ENCODE results near the gene ESYT1. TPM values are rescaled to one million over a fixed set of nuclear protein-coding genes. Genes with fewer than 3 reads are reported as not detected.

Gene ESYT1
- total RNA-seq, 1 donor from 2014 or later = 347 TPM

DNA sequence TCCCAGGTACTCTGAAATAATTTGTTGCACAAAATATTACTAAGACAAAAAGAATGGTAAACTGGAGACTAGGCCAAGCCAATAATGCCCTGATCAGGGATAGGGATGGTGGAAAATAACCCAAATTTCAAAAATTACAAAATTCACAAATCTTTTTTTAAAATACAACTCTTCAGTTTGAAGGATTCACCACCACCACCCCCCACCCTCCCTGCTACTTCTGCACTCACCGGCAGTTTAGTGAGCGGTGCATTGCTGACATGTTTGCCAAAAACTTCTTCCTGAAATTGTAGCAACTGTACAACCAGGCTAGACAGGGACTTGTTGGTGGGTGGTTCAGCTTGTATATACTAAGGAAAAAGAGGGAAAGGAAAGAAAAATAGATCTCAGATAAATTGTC, 58.9 kb downstream of the ESYT1 start:
- DNase-seq (ENCODE audit: low read depth) = no peak

DNA sequence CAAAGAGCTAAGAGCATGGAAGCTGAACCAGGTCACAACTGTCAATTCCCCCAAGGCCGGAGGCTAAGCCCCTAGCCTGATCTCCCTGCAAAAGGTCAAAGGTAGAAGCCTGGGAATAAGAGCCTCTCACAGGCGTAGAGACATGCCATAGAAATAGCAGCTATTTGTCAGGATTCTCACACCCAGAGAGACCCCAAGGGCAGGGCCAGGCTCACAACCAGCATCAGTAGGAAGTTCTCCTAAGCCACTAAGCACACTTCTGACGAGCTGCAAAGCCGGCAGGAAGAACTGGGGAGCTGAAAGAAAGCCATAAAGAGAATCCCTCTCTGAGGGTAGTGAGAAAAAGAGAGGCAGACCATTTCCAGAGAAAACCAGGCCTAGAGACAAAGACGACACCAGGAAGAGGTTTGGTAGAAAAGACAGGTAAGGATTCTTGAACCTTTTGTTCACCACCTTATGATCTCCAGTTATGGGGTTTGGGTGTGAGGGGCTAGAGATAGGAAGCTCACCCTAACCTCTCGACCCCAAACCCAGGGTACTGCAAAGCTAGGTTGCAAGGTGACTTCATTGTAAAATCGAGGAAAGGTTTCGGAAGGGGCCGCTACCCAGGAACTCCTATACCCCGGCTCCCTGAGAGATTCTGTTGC, 60.2 kb downstream of the ESYT1 start:
- no peak for DNase-seq (ENCODE audit: low read depth)

DNA sequence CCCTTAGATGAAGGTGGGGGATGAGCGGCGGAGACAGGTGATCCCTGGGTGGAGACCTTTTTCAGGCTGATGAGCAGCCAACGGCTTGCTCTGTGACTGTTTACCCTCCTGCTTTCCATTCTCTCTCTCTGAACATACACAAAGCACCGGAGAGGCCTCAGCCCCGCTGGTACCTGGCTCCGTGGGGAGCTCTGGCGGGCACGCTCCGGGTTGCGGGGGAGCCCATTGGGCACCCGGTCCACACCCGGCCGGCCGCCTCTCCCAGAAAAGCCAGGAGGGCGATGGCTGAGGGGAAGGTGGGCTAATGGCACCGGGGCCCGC, 60.7 kb downstream of the ESYT1 start:
- DNase-seq (ENCODE audit: low read depth) = no peak

DNA sequence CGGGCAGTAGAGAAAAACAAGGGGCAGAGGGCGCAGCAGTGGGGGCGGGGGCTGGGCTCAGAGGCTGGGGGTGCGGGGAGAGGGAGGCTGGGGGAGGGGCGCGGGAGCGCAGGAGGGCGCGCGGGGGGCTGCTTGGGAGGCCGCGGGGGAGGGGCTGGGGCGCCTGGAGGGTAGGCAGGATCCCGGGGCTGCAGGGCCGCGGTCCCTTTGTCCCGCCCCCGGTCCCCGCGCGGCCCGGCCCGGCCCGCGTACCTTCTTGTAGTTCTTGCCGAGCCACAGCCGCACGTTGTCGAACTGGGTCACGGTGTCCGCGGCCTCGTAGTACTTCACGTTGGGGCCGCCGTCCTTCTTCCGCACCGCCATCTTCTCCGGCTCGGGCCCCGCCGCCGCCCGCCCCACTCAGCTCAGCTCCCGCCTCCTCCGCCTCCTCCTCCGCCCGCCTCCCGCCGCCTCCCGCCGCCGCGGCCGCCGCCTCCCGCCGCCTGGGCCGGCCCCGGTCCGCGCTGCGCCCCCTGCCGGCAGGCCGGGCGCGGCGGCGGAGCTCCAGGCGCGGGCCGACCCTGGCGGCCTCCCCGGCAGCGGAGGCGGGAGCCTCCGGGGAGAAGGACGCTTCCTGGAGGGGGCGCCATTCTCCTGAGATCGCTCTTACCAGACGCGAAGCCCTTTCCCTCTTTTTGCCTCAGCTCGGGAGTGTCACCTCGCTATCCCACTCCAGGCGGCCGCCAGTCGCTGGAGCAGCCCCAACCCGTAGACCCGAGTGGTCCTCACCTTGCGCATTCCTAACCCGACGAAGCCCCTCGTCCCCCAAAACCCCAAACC, 61.2 kb downstream of the ESYT1 start, which contains the start of gene SMARCC2:
Gene SMARCC2, minus strand, starts transcription at position 385 of the 819 bp plus-strand sequence. Its CDS starts 22 bp downstream, at position 363.
- DNase-seq (ENCODE audit: low read depth) = peak; percentile 71

DNA sequence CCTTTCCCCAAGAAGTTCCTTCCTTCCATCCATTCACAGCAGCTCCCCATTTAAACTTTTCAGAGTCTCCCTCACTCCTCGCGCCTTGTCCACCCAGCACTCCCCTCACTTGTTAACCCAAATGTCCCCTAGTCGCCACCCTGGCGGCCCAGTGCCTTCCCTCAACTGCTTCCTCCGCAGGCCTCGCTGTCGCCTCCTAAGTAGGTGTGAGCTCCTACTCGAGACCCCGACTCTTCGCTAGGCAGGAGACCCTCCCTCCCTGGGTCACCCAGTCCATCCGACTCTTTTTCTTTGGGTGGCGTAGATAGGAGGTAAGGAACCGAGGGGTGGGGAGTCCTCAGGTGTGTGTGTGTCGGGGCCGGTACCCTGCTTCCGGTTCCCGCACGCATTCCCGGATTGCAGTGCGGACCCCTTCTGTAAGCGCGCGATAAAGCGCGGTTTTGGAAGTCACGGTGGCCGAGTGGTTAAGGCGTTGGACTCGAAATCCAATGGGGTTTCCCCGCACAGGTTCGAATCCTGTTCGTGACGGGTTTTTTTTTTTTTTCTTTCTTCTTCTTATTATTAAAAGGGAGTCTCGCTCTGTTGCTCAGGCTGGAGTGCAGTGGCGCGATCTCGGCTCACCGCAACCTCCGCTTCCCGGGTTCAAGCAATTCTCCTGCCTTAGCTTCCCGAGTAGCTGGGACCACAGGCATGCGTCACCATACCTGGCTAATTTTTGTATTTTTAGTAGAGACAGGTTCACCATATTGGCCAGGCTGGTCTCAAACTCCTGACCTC, 62.0 kb downstream of the ESYT1 start:
- DNase-seq (ENCODE audit: low read depth) = peak; percentile 72

DNA sequence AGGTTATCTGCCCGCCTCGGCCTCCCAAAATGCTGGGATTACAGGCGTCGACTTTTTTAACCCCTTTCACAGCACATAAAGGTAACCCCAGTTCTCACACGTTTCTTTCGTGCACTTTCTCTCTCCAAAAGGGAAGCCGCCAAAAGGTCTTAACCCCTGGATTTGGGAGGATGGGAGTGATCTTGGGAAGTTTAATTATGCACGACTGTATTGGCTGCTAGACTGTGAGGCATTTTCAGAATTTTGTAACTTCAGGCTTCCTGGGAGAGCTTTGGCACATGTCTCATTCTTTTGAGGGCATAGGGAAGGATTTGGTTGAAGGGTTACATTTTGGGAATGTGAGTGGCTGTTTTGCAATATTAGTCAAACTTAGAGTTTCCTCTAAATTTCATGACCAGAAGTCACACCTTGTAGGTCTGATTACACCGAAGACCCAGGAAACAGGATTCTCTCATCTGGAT, 62.7 kb downstream of the ESYT1 start:
- peak; percentile 16 for DNase-seq (ENCODE audit: low read depth)

DNA sequence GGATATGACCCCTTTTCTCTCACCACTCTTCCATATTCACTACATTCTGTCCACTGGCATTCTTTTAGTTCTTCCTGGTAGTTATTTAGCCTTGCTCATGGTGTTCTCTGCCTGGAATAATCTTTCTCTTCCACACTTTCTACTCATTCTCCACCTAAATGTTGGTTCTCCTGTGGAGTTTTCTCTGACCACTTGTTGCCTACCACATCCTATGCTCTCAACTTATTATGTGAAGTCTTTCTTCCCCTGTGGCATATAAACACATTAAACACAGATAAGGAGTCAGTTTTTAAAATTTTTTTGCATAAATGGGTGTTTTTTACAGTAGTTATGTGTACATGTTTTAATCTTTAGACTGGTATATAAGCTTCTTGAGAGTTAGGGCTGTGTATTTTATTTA, 64.5 kb downstream of the ESYT1 start:
- no peak for DNase-seq (ENCODE audit: low read depth)

DNA sequence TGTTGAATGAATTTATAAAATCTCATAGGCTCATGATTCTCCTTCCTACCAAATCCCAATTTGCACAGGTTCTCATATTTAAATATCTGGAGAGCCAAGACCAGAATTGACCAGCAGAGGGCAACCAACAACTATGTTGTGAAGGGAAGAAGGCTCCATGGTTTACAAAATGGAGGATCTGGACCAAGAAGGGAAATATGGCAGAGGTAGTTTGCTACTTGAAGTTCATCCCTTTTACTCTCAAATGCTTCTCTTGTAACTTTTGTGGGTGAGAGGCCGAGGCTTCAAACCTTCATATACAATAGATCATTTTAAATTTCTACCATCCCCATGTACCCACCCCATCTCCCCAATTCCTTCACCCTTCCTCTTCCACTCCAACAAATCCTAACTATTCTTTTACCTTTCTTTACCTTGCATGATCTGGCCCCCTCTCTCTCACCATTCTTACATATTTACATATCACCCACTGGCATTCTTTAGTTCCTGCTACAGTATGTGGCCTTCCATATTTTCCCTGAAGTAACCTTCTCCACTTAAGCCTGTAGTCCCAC, 65.0 kb downstream of the ESYT1 start:
- DNase-seq (ENCODE audit: low read depth) = peak; percentile 85

Other genes with a start within 250 kb of the ESYT1 start
- 30.0 and 38.7 TPM in 2 replicates for gene PYM1, start 200.4 kb upstream of the ESYT1 start, total RNA-seq
- 92.2 and 105 TPM in 2 replicates for gene DGKA, start 197.1 kb upstream of the ESYT1 start, total RNA-seq
- gene PMEL, start 162.2 kb upstream of the ESYT1 start, total RNA-seq = 1.6 and 1.9 TPM in 2 replicates
- 12.9 and 29.0 TPM in 2 replicates for gene CDK2, start 161.4 kb upstream of the ESYT1 start, total RNA-seq
- 92.9 and 119 TPM in 2 replicates for gene RAB5B, start 154.2 kb upstream of the ESYT1 start, total RNA-seq
- 9.6 and 17.2 TPM in 2 replicates for gene SUOX, start 131.0 kb upstream of the ESYT1 start, total RNA-seq
- gene IKZF4, start 107.2 kb upstream of the ESYT1 start, total RNA-seq = 1.9 and 3.7 TPM in 2 replicates
- gene RPS26, start 86.3 kb upstream of the ESYT1 start, total RNA-seq = 119 and 710 TPM in 2 replicates
- 5.1 and 19.4 TPM in 2 replicates for gene ERBB3, start 48.1 kb upstream of the ESYT1 start, total RNA-seq
- 148 and 159 TPM in 2 replicates for gene PA2G4, start 23.7 kb upstream of the ESYT1 start, total RNA-seq
- 1,963 and 2,452 TPM in 2 replicates for gene RPL41, start 11.6 kb upstream of the ESYT1 start, total RNA-seq
- gene ZC3H10, start 10.0 kb upstream of the ESYT1 start, total RNA-seq = 3.6 and 3.7 TPM in 2 replicates
- gene MYL6B, start 24.3 kb downstream of the ESYT1 start, total RNA-seq = 57.8 and 70.2 TPM in 2 replicates
- 2,255 and 3,927 TPM in 2 replicates for gene MYL6, start 30.1 kb downstream of the ESYT1 start, total RNA-seq
- gene SMARCC2, start 61.2 kb downstream of the ESYT1 start, total RNA-seq = 17.4 and 61.2 TPM in 2 replicates
- 84.4 and 140 TPM in 2 replicates for gene RNF41, start 93.7 kb downstream of the ESYT1 start, total RNA-seq
- 17.8 and 20.8 TPM in 2 replicates for gene NABP2, start 96.1 kb downstream of the ESYT1 start, total RNA-seq
- gene SLC39A5, start 101.8 kb downstream of the ESYT1 start, total RNA-seq = 0.20 TPM in 1 of 2 replicates, not detected in the other
- gene ANKRD52, start 130.1 kb downstream of the ESYT1 start, total RNA-seq = 27.8 and 76.4 TPM in 2 replicates
- 7.5 and 11.2 TPM in 2 replicates for gene COQ10A, start 138.7 kb downstream of the ESYT1 start, total RNA-seq
- 141 and 259 TPM in 2 replicates for gene CS, start 172.1 kb downstream of the ESYT1 start, total RNA-seq
- gene CNPY2, start 187.7 kb downstream of the ESYT1 start, total RNA-seq = 91.2 and 137 TPM in 2 replicates
- gene PAN2, start 205.7 kb downstream of the ESYT1 start, total RNA-seq = 5.6 and 22.7 TPM in 2 replicates
- gene IL23A, start 210.6 kb downstream of the ESYT1 start, total RNA-seq = 1.7 and 25.2 TPM in 2 replicates
- gene STAT2, start 231.8 kb downstream of the ESYT1 start, total RNA-seq = 141 and 200 TPM in 2 replicates
- not detected in 2 replicates for gene APOF, start 234.6 kb downstream of the ESYT1 start, total RNA-seq